IgD-negative memory B cell (primary cell): ENCODE measurements around the gene CPEB4. TPM values are rescaled to one million over a fixed set of nuclear protein-coding genes. Genes with fewer than 3 reads are reported as not detected.
A peak's percentile ranks its signal among the peaks of the same experiment; 100 is the strongest.

ENCODE experiments used
- H3K27ac Mint-ChIP-seq, 3 donors: one replicate each; pipeline ENCODE4 v1.8.0; 2020 to 2022; ENCODE audit warnings: mild to moderate bottlenecking in 3 of 3, mixed read lengths in 3 of 3, moderate library complexity in 1 of 3
- H3K27me3 Mint-ChIP-seq: one replicate; pipeline ENCODE4 v1.8.0; 2021; ENCODE audit warnings: mixed read lengths
- H3K36me3 Mint-ChIP-seq: one replicate; pipeline ENCODE4 v1.8.0; 2020; ENCODE audit warnings: mild to moderate bottlenecking, mixed read lengths
- H3K4me1 Mint-ChIP-seq, 3 donors: one replicate each; pipeline ENCODE4 v1.8.0; 2020 to 2022; ENCODE audit warnings: mixed read lengths in 3 of 3, mild to moderate bottlenecking in 1 of 3
- H3K4me3 Mint-ChIP-seq, 4 donors: one replicate each; pipeline ENCODE4 v1.8.0; 2020 to 2022; ENCODE audit warnings: mild to moderate bottlenecking in 4 of 4, mixed read lengths in 4 of 4, moderate library complexity in 3 of 4
- H3K9me3 Mint-ChIP-seq, 3 donors: one replicate each; pipeline ENCODE4 v1.8.0; 2020 to 2021; ENCODE audit warnings: mixed read lengths in 3 of 3, mild to moderate bottlenecking in 1 of 3
- polyA plus RNA-seq: library from polyadenylated mRNA; unstranded; fragments of 300-500 nt; fragmentation: Illumina TruSeq; gene quantifications from one replicate; pipeline ENCODE4 v1.2.3, GENCODE V29; 2021

The CPEB4 gene
- 8.4 TPM for polyA plus RNA-seq

DNA sequence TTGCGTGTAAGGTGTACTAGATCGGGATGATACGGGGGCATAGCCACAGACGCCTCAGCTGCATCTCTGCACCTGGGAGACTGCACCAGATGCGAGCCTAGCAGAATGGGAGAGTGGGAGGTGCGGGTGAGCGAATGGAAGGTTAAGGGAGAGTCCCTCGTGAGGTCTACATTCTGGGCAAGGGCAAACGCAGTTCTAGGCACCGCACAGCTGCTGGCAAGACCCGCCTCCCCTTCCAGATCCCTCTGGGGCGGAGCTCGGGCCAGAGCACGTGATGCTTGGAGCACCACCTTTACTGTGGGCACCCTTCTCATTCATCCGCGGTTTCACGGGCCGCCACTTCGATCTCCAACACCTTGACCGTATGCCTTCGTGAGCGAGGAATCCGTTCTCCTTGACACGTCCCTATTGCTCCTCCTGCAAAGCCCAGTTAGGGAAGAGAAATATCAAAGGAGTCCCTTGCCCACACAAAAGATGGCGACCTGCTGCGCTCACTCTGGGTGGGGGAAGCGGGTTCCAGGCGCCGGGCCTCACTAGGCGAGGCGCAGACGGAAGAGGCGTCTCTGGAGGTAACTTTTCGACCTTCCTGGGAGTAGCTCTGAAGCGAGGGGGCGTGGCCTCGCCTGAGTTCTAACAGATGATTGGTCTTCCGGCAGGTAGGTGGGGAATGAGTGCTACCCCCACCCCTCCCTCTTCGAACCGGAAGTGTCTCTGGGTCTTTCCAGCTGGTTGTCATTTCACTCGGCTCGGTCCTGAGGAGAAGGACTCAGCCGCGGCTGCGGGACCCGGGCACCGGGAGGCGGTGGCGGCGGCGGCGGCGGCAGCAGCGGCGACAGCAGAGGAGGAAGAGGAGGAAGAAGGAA is at the start of gene CPEB4:
Gene CPEB4, plus strand, starts transcription at position 740 of the 863 bp plus-strand sequence. CDS start 1,385 bp downstream, outside the sequence.
- H3K27me3 Mint-ChIP-seq: peaks cover 6% of the 10 kb centered on the region
- peaks cover 10% of the 10 kb centered on the region for H3K36me3 Mint-ChIP-seq
- H3K4me1 Mint-ChIP-seq: peaks cover 54 to 73% (median 54%) of the 10 kb centered on the region in 3 donors
- H3K9me3 Mint-ChIP-seq: peaks cover 0 to 5% (median 2%) of the 10 kb centered on the region in 3 donors
- peak within 1 kb of the TSS; percentile 88 to 98 (median 97) for H3K27ac Mint-ChIP-seq
- H3K4me3 Mint-ChIP-seq: peak within 1 kb of the TSS; percentile 98 to 99 (median 98)

DNA sequence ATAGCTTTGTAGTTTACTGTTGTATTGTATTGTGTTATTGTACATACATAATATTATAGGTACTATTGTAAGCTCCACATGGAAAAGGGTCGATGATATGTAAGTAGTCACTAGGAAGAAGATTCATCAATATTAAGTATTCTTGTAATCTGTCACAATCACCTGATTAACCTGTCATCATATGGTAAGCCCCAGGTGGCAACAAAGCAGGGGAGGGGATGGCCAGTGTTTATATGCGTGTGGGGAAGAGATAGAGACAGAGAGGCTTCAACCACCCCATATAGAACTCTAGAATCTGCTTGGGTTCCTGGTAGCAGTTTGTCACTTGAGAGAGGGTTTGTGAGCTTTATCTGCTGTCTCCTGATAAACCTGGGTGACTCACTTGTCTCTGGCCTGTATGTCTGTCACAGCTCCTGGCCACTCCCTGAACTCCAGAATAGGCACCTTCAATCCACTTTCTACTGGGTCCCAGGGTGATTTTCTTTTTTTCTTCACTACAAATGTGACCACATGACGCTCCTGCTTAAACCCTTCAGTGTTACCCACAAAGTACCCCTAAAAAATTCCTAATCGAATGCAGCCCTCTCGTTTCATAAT is 48.9 kb upstream of the CPEB4 start:
- H3K4me3 Mint-ChIP-seq: no peak overlapping the region
- peaks cover 2% of the 10 kb centered on the region for H3K27me3 Mint-ChIP-seq
- no peak overlapping the region for H3K27ac Mint-ChIP-seq
- peaks cover 3 to 6% (median 5%) of the 10 kb centered on the region in 3 donors for H3K4me1 Mint-ChIP-seq
- H3K36me3 Mint-ChIP-seq: peaks cover 4% of the 10 kb centered on the region
- H3K9me3 Mint-ChIP-seq: peaks cover 0 to 2% (median 0%) of the 10 kb centered on the region in 3 donors

DNA sequence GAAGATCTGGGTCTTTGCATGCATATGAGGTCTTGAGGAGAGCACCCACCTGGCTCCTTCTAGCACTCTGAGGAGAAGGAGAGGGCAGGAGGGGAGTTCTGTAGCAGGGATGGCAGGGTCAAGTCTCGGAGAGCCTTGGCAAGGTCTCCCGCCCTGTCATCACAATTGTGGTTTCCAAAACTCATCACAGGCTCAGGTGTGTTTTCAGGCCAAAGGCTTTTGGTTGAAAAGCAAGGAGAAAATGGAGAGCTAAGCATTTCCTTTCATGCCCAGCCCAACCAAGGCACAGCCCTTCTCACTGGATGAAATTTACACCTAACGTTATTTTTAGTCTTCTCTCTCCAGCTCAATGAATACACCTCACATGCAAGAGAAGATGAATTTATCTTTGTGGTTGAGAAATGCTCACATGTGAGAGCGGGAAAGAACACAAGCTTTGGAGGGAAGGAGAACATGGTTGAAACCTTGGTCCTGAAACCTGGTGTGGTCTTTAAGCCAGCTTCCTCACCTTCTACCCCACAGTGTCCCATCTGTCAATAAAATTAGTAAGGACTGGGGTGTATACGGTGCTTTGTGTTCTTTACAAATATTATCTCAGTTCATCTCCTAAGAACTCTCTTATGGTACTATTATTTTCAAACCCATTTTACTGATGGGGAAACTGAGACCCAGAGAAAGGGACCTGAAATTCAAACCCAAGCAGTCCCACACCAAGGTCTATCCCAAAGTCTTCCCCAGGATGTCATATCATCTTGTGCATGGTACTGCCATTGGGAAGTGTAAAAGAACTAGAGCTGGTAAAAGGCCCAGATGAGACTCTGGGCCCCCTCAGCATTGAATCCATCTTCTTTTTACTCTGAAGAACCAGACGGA is 47.8 kb upstream of the CPEB4 start:
- no peak overlapping the region for H3K4me3 Mint-ChIP-seq
- H3K36me3 Mint-ChIP-seq: peaks cover 2% of the 10 kb centered on the region
- no peak overlapping the region for H3K27ac Mint-ChIP-seq
- H3K27me3 Mint-ChIP-seq: peaks cover 2% of the 10 kb centered on the region
- H3K9me3 Mint-ChIP-seq: peaks cover 0 to 2% (median 0%) of the 10 kb centered on the region in 3 donors
- peaks cover 1 to 3% (median 3%) of the 10 kb centered on the region in 3 donors for H3K4me1 Mint-ChIP-seq

DNA sequence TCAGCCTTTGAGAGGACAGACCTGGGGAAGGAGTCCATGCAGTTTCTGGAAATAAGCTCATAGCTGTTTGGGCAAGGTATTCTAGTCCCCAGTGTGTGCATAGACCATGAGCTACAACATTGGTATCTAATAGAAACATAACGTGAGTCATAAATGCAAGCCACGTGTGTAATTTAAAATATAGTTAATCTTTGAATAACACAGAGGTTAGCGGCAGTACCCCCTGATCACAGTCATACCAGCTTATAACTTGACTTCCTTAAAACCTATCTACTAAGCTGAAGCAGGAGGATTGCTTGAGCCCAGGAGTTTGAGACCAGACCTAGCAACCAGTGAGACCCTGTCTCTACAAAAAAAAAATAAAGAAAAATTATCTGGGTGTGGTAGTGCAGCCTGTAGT is 46.4 kb upstream of the CPEB4 start:
- Mint-ChIP-seq H3K4me3 (no peak overlapping the region), H3K4me1 (peaks cover 0 to 1% (median 0%) of the 10 kb centered on the region in 3 donors), H3K36me3 (no peaks in the 10 kb centered on the region), H3K9me3 (peaks cover 0 to 4% (median 0%) of the 10 kb centered on the region in 3 donors), H3K27me3 (peaks cover 2% of the 10 kb centered on the region), H3K27ac (no peak overlapping the region)

DNA sequence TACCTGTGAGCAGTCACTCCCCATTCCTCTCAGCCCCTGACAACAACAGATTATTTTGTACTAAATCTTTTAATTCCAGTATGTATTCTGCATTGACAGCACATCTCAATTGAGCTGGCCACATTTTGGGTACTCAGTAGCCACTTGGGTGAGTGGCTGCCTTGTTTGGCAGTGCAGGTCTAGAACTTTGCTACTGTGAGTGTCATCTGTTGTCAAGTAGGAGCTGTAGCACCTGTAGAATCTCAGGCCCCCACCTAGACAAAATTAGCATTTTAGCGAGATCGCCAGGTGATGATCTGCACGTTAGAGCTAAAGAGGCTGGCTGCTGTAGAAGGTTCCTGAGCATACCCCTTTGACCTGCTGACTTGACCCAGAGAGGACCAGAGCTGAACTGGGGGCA is 44.4 kb upstream of the CPEB4 start:
- H3K27ac Mint-ChIP-seq: no peak overlapping the region
- peaks cover 0 to 9% (median 3%) of the 10 kb centered on the region in 3 donors for H3K4me1 Mint-ChIP-seq
- peaks cover 3% of the 10 kb centered on the region for H3K36me3 Mint-ChIP-seq
- H3K27me3 Mint-ChIP-seq: no peaks in the 10 kb centered on the region
- H3K4me3 Mint-ChIP-seq: no peak overlapping the region
- peaks cover 0 to 6% (median 1%) of the 10 kb centered on the region in 3 donors for H3K9me3 Mint-ChIP-seq

DNA sequence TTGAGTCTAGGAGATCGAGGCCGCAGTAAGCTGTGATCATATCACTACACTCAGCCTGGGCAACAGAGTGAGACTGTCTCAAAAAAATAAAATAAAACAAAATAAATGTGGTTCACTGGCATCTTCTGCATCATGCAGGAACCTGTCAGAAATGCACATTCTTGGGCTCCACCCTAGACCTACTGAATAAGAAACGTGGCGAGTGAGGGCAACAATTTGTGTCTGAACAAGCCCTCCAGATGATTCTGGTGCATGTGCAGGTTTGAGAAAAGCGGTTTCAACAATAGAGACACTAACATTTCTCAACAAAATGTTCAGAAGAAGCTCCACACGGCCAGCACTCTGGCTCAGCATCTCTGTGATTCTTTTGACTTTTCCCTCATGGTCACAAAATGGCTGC is 42.8 kb upstream of the CPEB4 start:
- Mint-ChIP-seq H3K27me3 (no peaks in the 10 kb centered on the region), H3K36me3 (peaks cover 5% of the 10 kb centered on the region), H3K4me1 (peaks cover 0 to 10% (median 3%) of the 10 kb centered on the region in 3 donors), H3K27ac (no peak overlapping the region), H3K4me3 (no peak overlapping the region), H3K9me3 (peaks cover 1 to 9% (median 4%) of the 10 kb centered on the region in 3 donors)

DNA sequence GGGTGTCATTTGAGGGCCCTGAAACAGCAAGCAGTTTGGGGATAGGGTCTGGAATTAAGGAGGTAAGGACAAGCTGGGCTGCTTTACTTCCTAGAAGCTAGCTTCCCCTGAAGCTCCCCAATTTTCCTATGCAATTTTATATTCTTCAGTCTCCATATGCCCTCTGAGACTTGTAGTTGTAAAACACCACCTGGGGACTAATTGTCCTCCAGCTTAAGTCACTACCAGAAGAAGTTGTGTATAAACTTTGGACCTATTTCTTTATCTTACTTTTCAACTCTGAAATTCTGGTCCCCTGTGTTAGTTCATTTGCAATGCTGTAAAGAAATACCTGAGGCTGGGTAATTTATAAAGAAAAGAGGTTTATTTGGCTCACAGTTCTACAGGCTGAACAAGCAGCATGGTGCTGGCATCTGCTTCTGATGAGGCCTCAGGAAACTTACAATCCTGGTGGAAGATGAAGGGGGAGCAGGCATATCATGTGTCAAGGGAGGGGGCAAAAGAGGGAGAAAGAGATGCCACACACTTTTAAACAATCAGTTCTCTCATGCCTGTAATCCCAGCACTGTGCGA is 41.1 kb upstream of the CPEB4 start:
- peaks cover 3 to 18% (median 4%) of the 10 kb centered on the region in 3 donors for H3K4me1 Mint-ChIP-seq
- peaks cover 1 to 9% (median 4%) of the 10 kb centered on the region in 3 donors for H3K9me3 Mint-ChIP-seq
- H3K4me3 Mint-ChIP-seq: no peak overlapping the region
- H3K36me3 Mint-ChIP-seq: peaks cover 6% of the 10 kb centered on the region
- H3K27me3 Mint-ChIP-seq: no peaks in the 10 kb centered on the region
- H3K27ac Mint-ChIP-seq: no peak overlapping the region

DNA sequence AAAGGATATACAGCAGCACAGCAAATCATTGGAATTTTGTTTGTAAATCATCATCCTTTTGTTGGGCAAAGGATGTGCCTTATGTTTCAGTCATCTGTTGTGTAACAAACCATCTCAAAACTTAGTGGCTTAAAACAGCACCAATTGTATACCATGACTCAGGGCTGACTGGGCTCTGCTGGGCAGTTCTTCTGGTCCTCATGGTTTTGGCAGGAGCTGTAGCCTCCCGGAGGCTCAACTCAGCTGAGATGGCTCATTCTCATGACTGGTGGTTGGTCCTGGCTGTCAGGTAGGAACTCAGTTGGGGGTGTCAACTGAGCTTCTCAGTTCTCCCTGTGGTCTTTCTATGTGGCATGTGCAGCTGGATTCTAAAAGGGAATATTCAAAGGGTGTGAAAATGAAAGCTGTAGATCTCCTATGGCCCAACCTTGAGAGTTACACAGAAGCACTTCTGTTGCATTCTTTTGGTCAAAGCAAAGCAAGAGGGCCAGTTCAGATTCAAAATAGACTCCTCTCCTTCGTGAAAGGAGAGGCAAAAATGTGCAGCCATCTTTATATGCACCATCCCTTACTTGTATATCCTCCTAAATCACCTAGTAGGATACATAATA is 39.1 kb upstream of the CPEB4 start:
- Mint-ChIP-seq H3K36me3 (peaks cover 6% of the 10 kb centered on the region), H3K9me3 (peaks cover 1 to 10% (median 4%) of the 10 kb centered on the region in 3 donors), H3K27ac (peak overlapping the region in 1 of 3 donors; percentile 14), H3K4me1 (peaks cover 7 to 24% (median 9%) of the 10 kb centered on the region in 3 donors), H3K4me3 (no peak overlapping the region), H3K27me3 (peaks cover 4% of the 10 kb centered on the region)

DNA sequence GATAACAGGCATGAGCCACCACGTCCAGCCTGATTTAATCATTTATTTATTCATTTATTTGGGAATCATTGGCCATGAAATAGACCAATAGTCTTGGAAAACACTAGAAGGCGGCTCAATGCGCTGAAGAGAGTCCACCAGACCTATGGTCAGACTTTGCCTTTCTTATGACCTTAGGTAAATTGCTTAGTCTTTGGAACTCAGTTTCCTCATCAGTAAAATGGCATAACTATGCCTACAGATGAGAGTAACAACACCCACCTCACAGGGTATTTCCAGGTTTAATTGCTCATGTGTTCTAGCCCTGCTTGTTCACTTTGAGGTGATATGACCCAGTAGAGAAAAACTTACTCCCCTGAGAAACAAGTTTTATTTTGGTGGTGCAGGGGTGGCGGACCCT is 38.2 kb upstream of the CPEB4 start:
- Mint-ChIP-seq H3K27ac (peak overlapping the region in 1 of 3 donors; percentile 80), H3K9me3 (peaks cover 1 to 10% (median 4%) of the 10 kb centered on the region in 3 donors), H3K36me3 (peaks cover 6% of the 10 kb centered on the region), H3K4me3 (no peak overlapping the region), H3K27me3 (peaks cover 5% of the 10 kb centered on the region), H3K4me1 (peaks cover 11 to 29% (median 11%) of the 10 kb centered on the region in 3 donors)

DNA sequence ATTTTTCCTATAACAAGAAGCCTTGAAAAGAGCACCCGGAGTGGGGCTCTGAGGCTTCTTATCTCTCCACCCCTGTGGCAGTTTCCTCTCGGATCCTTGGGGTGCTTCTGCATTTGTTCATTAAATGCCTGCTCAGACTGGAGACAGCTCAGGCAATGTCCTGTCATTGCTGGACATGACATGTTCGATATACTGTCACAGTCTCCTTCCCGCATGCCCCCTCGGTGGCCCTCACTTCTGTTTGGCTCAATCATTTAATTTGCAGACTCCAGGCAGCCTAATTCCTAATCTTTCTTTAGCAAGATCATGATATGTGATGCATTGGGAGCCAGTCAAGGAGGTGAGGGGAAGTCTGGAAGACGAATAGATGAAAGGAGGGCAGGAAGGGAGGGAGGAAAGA is 37.5 kb upstream of the CPEB4 start:
- peaks cover 5% of the 10 kb centered on the region for H3K27me3 Mint-ChIP-seq
- no peak overlapping the region for H3K27ac Mint-ChIP-seq
- H3K4me3 Mint-ChIP-seq: no peak overlapping the region
- peaks cover 11 to 32% (median 11%) of the 10 kb centered on the region in 3 donors for H3K4me1 Mint-ChIP-seq
- H3K9me3 Mint-ChIP-seq: peaks cover 1 to 10% (median 4%) of the 10 kb centered on the region in 3 donors
- peaks cover 8% of the 10 kb centered on the region for H3K36me3 Mint-ChIP-seq

DNA sequence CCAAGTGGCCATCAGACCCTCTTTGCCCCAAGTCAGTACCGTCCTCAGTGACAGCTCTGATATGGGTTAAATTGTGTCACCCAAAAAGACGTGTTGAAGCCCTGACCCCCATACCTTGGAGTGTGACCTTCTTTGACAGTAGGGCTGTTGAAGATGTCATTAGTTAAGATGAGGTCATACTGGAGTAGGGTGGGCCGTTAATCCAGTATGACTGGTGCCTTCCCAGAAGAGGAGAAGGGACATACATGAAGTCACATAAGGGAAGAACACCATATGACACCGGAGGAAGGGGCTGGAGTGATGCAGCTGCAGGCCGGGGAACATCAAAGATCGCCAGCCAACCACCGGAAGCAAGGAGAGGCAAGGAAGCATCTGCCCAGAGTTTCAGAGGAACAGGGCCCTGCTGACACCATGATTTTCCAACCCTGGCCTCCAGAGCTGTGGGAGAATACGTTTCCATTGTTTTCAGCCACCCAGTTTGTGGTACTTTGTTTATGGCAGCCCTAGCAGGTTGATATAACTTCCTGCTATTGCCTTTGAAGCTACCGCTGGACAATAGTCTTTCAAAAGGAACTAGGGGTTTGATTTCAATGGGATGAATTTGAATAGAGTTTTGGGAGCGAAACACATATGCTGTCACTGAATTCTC is 36.4 kb upstream of the CPEB4 start:
- peaks cover 8% of the 10 kb centered on the region for H3K36me3 Mint-ChIP-seq
- no peak overlapping the region for H3K4me3 Mint-ChIP-seq
- peaks cover 5% of the 10 kb centered on the region for H3K27me3 Mint-ChIP-seq
- peaks cover 1 to 7% (median 4%) of the 10 kb centered on the region in 3 donors for H3K9me3 Mint-ChIP-seq
- H3K4me1 Mint-ChIP-seq: peaks cover 11 to 32% (median 15%) of the 10 kb centered on the region in 3 donors
- H3K27ac Mint-ChIP-seq: no peak overlapping the region

DNA sequence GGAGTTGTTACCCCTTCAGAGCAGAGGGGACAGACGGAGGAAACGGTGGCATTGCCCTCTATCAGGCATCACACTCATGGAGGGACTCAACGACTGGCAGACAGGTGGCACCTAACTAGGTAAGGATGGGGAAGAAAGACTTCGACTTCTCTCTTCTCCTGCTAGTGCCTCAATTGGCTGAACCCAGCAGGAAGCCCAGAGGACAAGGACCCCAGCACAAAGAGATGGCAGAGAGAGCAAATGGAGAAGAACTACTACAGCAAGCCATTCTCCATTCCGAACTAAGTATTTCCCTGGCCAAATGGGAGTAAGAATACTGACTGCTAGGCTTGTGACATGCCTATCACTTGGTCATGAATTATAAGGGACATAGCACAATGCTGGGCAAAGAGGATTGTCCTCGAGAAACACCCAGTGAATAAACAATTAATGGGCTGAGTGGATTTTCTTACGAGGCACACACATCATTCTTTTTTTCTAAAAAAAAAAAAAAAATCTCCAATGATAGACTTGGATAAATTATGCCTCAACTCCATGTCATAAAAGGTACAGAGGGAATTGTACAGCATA is 35.3 kb upstream of the CPEB4 start:
- Mint-ChIP-seq H3K9me3 (peaks cover 1 to 7% (median 4%) of the 10 kb centered on the region in 3 donors), H3K27me3 (peaks cover 8% of the 10 kb centered on the region), H3K36me3 (peaks cover 5% of the 10 kb centered on the region), H3K27ac (no peak overlapping the region), H3K4me1 (peaks cover 8 to 27% (median 15%) of the 10 kb centered on the region in 3 donors), H3K4me3 (no peak overlapping the region)
